Measurements from ENCODE around the gene ATOX1.

DNA sequence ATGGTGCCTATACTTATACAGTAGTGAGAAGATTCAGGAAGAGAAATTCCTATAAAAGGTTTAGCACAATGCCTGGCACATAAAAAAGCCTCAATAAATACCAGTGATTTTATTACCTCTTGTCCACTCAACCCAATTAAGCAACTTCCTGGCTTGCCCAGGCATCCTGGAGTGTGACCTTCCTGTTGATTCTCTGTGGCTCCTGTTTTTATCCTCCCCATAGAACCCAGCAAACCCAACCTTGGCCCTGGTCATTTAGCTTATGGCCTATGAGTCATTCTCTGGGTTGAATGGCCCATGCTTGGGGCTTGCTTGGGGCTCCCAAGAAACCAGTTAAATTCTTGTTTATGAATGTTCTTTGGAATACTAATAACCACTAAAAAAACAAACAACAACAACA is 50.3 kb downstream of the ATOX1 start:
- TF ChIP-seq ZNF621 (tag by site-specific recombination; IDR thresholded peaks at IDR 0.05) (no peak), ZNF274 (IDR thresholded peaks at IDR 0.05; ENCODE audit: low read length) (no peak), ZNF274 (tag by site-specific recombination; IDR thresholded peaks at IDR 0.05; ENCODE audit: borderline replicate concordance) (no peak), ZNF174 (tag by site-specific recombination; IDR thresholded peaks at IDR 0.05) (no peak)
- TF ChIP-seq, protein P1, sequence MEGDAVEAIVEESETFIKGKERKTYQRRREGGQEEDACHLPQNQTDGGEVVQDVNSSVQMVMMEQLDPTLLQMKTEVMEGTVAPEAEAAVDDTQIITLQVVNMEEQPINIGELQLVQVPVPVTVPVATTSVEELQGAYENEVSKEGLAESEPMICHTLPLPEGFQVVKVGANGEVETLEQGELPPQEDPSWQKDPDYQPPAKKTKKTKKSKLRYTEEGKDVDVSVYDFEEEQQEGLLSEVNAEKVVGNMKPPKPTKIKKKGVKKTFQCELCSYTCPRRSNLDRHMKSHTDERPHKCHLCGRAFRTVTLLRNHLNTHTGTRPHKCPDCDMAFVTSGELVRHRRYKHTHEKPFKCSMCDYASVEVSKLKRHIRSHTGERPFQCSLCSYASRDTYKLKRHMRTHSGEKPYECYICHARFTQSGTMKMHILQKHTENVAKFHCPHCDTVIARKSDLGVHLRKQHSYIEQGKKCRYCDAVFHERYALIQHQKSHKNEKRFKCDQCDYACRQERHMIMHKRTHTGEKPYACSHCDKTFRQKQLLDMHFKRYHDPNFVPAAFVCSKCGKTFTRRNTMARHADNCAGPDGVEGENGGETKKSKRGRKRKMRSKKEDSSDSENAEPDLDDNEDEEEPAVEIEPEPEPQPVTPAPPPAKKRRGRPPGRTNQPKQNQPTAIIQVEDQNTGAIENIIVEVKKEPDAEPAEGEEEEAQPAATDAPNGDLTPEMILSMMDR (tag by site-specific recombination; IDR thresholded peaks at IDR 0.05): no peak
